ENCODE results near the gene HOXD8.

DNA sequence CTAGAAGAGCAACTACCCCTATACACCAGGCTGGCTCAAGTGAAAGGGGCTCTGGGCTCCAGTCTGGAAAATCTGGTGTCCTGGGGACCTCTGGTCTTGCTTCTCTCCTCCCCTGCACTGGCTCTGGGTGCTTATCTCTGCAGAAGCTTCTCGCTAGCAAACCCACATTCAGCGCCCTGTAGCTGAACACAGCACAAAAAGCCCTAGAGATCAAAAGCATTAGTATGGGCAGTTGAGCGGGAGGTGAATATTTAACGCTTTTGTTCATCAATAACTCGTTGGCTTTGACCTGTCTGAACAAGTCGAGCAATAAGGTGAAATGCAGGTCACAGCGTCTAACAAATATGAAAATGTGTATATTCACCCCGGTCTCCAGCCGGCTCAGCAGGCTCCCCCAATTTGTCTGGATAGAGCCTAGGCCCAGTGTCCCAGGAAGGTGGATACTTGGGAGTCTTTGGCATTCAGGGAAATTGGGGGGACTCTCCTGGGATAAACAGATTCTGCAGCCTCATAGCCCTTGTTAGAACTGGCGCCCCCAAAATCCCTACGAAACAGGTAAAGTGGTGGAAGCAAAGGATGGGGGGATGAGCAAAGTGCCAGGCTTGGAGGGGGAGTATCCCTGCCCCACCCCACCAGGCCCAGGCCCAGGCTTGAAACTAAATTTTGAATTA lies 19.4 kb downstream of the HOXD8 start:
- TF ChIP-seq CTCF (IDR thresholded peaks at IDR 0.05) (no peak), POLR2A (IDR thresholded peaks at IDR 0.05) (no peak)
